ENCODE results near the gene CENPVL1.
"Not testable (repeated sequence)": the region's sequence is repeated elsewhere in the genome, so short reads cannot be mapped to it uniquely, and the experiment has no call there.

The CENPVL1 gene

DNA sequence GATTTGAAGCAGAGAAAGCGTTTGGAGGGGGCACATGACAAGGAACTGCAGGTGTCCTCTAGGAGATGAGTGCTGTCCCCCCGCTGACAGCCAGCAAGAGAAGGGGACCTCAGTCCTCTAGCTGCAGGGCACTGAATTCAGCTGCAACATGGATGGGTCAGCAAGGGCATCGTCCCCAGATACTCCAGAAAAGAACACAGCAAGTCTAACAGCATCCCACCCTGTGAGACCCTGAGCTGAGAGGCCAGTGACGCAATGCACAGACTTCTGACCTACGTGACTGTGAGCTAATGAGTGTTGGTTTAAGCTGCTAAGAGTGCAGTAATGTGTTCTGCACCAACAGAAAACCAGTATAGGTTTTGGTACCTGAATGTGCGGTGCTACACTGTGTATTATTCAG lies 16.1 kb upstream of the CENPVL1 start:
- DNase-seq = no peak
- H3F3A ChIP-seq (ENCODE audit: insufficient read depth, low read length) = no peaks in the 10 kb centered on the region
- no peak overlapping the region for H3K4me3 ChIP-seq (ENCODE audit: low read length)
- no peaks in the 10 kb centered on the region for H4K20me1 ChIP-seq (ENCODE audit: insufficient read depth, low read length)
- no peak overlapping the region for H3K27ac ChIP-seq (ENCODE audit: low read length)
- no peaks in the 10 kb centered on the region for H3K79me2 ChIP-seq (ENCODE audit: low read length)
- no peaks in the 10 kb centered on the region for H3K9me2 ChIP-seq (replicated peaks; ENCODE audit: insufficient read depth, low read length)
- no peak for TF ChIP-seq EZH2phosphoT487 (IDR thresholded peaks at IDR 0.05; ENCODE audit: low read length)
- TF ChIP-seq, protein P1, sequence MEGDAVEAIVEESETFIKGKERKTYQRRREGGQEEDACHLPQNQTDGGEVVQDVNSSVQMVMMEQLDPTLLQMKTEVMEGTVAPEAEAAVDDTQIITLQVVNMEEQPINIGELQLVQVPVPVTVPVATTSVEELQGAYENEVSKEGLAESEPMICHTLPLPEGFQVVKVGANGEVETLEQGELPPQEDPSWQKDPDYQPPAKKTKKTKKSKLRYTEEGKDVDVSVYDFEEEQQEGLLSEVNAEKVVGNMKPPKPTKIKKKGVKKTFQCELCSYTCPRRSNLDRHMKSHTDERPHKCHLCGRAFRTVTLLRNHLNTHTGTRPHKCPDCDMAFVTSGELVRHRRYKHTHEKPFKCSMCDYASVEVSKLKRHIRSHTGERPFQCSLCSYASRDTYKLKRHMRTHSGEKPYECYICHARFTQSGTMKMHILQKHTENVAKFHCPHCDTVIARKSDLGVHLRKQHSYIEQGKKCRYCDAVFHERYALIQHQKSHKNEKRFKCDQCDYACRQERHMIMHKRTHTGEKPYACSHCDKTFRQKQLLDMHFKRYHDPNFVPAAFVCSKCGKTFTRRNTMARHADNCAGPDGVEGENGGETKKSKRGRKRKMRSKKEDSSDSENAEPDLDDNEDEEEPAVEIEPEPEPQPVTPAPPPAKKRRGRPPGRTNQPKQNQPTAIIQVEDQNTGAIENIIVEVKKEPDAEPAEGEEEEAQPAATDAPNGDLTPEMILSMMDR (IDR thresholded peaks at IDR 0.05; ENCODE audit: low read length) = no peak
- H3K36me3 ChIP-seq (replicated peaks; ENCODE audit: insufficient read depth, low read length) = no peaks in the 10 kb centered on the region
- no peaks in the 10 kb centered on the region for H3K27me3 ChIP-seq (replicated peaks; ENCODE audit: insufficient read depth, low read length)
- H2AFZ ChIP-seq (ENCODE audit: low read length) = no peak overlapping the region
- no peaks in the 10 kb centered on the region for H3K4me1 ChIP-seq (ENCODE audit: low read length)
- no peak overlapping the region for H3K4me2 ChIP-seq (ENCODE audit: low read depth, low read length)
- no peak overlapping the region for H3K9ac ChIP-seq (ENCODE audit: low read length)
- H3K9me3 ChIP-seq (replicated peaks; ENCODE audit: insufficient read depth, low read length) = no peaks in the 10 kb centered on the region

- TF ChIP-seq EZH2 (optimal IDR thresholded peaks at IDR 0.05; ENCODE audit: low read depth, low read length) = no peak
- TF ChIP-seq EZH2phosphoT487 (IDR thresholded peaks at IDR 0.05; ENCODE audit: low read length) = no peak
- TF ChIP-seq, protein P1 (IDR thresholded peaks at IDR 0.05; ENCODE audit: low read length) = no peak
- no peaks in the 10 kb centered on the region for H3K27me3 ChIP-seq (replicated peaks; ENCODE audit: insufficient read depth, low read length)
- H3F3A ChIP-seq (ENCODE audit: insufficient read depth, low read length) = no peaks in the 10 kb centered on the region
- no peak overlapping the region for H3K9ac ChIP-seq (ENCODE audit: low read length)
- H2AFZ ChIP-seq (ENCODE audit: low read length) = no peak overlapping the region
- H3K9me3 ChIP-seq (replicated peaks; ENCODE audit: insufficient read depth, low read length) = no peaks in the 10 kb centered on the region
- H3K27ac ChIP-seq (ENCODE audit: low read length) = no peak overlapping the region
- H3K4me3 ChIP-seq (ENCODE audit: low read length) = no peak overlapping the region
- no peaks in the 10 kb centered on the region for H3K79me2 ChIP-seq (ENCODE audit: low read length)
- no peaks in the 10 kb centered on the region for H4K20me1 ChIP-seq (ENCODE audit: insufficient read depth, low read length)
- H3K36me3 ChIP-seq (replicated peaks; ENCODE audit: insufficient read depth, low read length) = no peaks in the 10 kb centered on the region
- no peak for DNase-seq
- H3K9me2 ChIP-seq (replicated peaks; ENCODE audit: insufficient read depth, low read length) = no peaks in the 10 kb centered on the region
- no peak overlapping the region for H3K4me2 ChIP-seq (ENCODE audit: low read depth, low read length)
- H3K4me1 ChIP-seq (ENCODE audit: low read length) = no peaks in the 10 kb centered on the region
These were observed 12.9 kb upstream of the CENPVL1 start for GRCh38 chrX:51697397-51697796.

GRCh38 chrX:51712943-51713647 lies 2.8 kb downstream of the CENPVL1 start:
- not testable (repeated sequence) for H3K4me2 ChIP-seq (ENCODE audit: low read depth, low read length); H3K27me3 ChIP-seq (replicated peaks; ENCODE audit: insufficient read depth, low read length); H3K4me3 ChIP-seq (ENCODE audit: low read length); H3K9me3 ChIP-seq (replicated peaks; ENCODE audit: insufficient read depth, low read length); H3K36me3 ChIP-seq (replicated peaks; ENCODE audit: insufficient read depth, low read length); H3K27ac ChIP-seq (ENCODE audit: low read length); H4K20me1 ChIP-seq (ENCODE audit: insufficient read depth, low read length); H3K9me2 ChIP-seq (replicated peaks; ENCODE audit: insufficient read depth, low read length); H3F3A ChIP-seq (ENCODE audit: insufficient read depth, low read length); DNase-seq; H3K79me2 ChIP-seq (ENCODE audit: low read length); H3K4me1 ChIP-seq (ENCODE audit: low read length); H2AFZ ChIP-seq (ENCODE audit: low read length); H3K9ac ChIP-seq (ENCODE audit: low read length)

DNA sequence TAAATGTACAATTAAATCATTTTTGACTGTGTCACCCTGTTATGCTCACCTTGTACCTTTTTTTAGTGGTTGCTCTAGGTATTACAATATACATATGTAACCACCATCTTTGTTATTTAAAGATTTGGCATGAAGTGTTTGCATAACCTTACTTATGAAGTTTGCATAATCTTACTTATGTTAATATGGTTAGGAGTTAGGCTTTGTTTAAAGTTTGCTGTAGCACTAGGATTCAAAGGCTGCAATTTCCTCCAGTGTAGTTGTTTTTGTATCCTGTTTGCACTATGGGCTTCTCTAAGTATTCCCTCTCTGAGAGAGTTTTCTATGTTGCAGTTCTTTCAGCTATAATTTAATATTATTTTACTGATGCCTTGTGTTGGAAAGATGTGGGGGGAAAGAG lies 17.9 kb downstream of the CENPVL1 start:
- no peak overlapping the region for H3K9ac ChIP-seq (ENCODE audit: low read length)
- no peaks in the 10 kb centered on the region for H3K27me3 ChIP-seq (replicated peaks; ENCODE audit: insufficient read depth, low read length)
- H3K27ac ChIP-seq (ENCODE audit: low read length) = no peak overlapping the region
- H3K4me3 ChIP-seq (ENCODE audit: low read length) = no peak overlapping the region
- no peaks in the 10 kb centered on the region for H3K9me2 ChIP-seq (replicated peaks; ENCODE audit: insufficient read depth, low read length)
- H3K79me2 ChIP-seq (ENCODE audit: low read length) = no peaks in the 10 kb centered on the region
- no peaks in the 10 kb centered on the region for H3K4me1 ChIP-seq (ENCODE audit: low read length)
- H3K4me2 ChIP-seq (ENCODE audit: low read depth, low read length) = no peak overlapping the region
- TF ChIP-seq, protein P1 (IDR thresholded peaks at IDR 0.05; ENCODE audit: low read length) = no peak
- TF ChIP-seq EZH2 (optimal IDR thresholded peaks at IDR 0.05; ENCODE audit: low read depth, low read length) (no peak), EZH2phosphoT487 (IDR thresholded peaks at IDR 0.05; ENCODE audit: low read length) (no peak)
- H3K9me3 ChIP-seq (replicated peaks; ENCODE audit: insufficient read depth, low read length) = no peaks in the 10 kb centered on the region
- no peak overlapping the region for H2AFZ ChIP-seq (ENCODE audit: low read length)
- DNase-seq = no peak
- H3F3A ChIP-seq (ENCODE audit: insufficient read depth, low read length) = no peaks in the 10 kb centered on the region
- H4K20me1 ChIP-seq (ENCODE audit: insufficient read depth, low read length) = no peaks in the 10 kb centered on the region
- H3K36me3 ChIP-seq (replicated peaks; ENCODE audit: insufficient read depth, low read length) = no peaks in the 10 kb centered on the region

Measured in MM.1S (cell line).